ENCODE results near the gene CASK. TPM values are rescaled to one million over a fixed set of nuclear protein-coding genes. Genes with fewer than 3 reads are reported as not detected.

CASK gene
- total RNA-seq, 2 donors from 2014 or later, result 90.8 to 107 TPM

GRCh38 chrX:41667631-41668030 lies 255.7 kb downstream of the CASK start:
- no peaks in the 10 kb centered on the region for H3K36me3 ChIP-seq
- H3K4me3 ChIP-seq, result no peak overlapping the region
- no peak overlapping the region for H3K27ac ChIP-seq
- no peak for DNase-seq
- no peaks in the 10 kb centered on the region for H3K4me1 ChIP-seq
- no peaks in the 10 kb centered on the region for H3K27me3 ChIP-seq
- TF ChIP-seq CTCF (IDR thresholded peaks at IDR 0.05), result no peak
- intact Hi-C loops (cut with DNase I), result no loop called here
- no peak overlapping the region for H3K9ac ChIP-seq (ENCODE audit: low read depth in 2 of 2, low read length in 2 of 2)
- no peaks in the 10 kb centered on the region for H3K9me3 ChIP-seq

- Histone ChIP-seq H3K27ac (no peak overlapping the region), H3K9me3 (no peaks in the 10 kb centered on the region), H3K4me1 (no peaks in the 10 kb centered on the region), H3K4me3 (no peak overlapping the region), H3K9ac (ENCODE audit: low read depth in 2 of 2, low read length in 2 of 2) (no peak overlapping the region), H3K27me3 (no peaks in the 10 kb centered on the region), H3K36me3 (no peaks in the 10 kb centered on the region)
- TF ChIP-seq CTCF (IDR thresholded peaks at IDR 0.05), result no peak
- DNase-seq, result no peak
- intact Hi-C loops (cut with DNase I), result no loop called here
These were observed 257.1 kb downstream of the CASK start for GRCh38 chrX:41666251-41666650.

GRCh38 chrX:41665686-41666085 lies 257.7 kb downstream of the CASK start:
- no peaks in the 10 kb centered on the region for H3K36me3 ChIP-seq
- no peak for DNase-seq
- H3K27ac ChIP-seq, result no peak overlapping the region
- intact Hi-C loops (cut with DNase I), result no loop called here
- no peak overlapping the region for H3K9ac ChIP-seq (ENCODE audit: low read depth in 2 of 2, low read length in 2 of 2)
- TF ChIP-seq CTCF (IDR thresholded peaks at IDR 0.05), result no peak
- no peak overlapping the region for H3K4me3 ChIP-seq
- H3K4me1 ChIP-seq, result no peaks in the 10 kb centered on the region
- no peaks in the 10 kb centered on the region for H3K27me3 ChIP-seq
- H3K9me3 ChIP-seq, result no peaks in the 10 kb centered on the region

- H3K36me3 ChIP-seq, result no peaks in the 10 kb centered on the region
- intact Hi-C loops (cut with DNase I), result no loop called here
- no peaks in the 10 kb centered on the region for H3K9me3 ChIP-seq
- H3K4me1 ChIP-seq, result no peaks in the 10 kb centered on the region
- no peaks in the 10 kb centered on the region for H3K27me3 ChIP-seq
- H3K9ac ChIP-seq (ENCODE audit: low read depth in 2 of 2, low read length in 2 of 2), result no peak overlapping the region
- no peak for TF ChIP-seq CTCF (IDR thresholded peaks at IDR 0.05)
- DNase-seq, result no peak
- H3K27ac ChIP-seq, result no peak overlapping the region
- no peak overlapping the region for H3K4me3 ChIP-seq
These were observed 258.4 kb downstream of the CASK start for GRCh38 chrX:41664908-41665307.

GRCh38 chrX:41664375-41664901 lies 258.9 kb downstream of the CASK start:
- Histone ChIP-seq H3K36me3 (no peaks in the 10 kb centered on the region), H3K9me3 (no peaks in the 10 kb centered on the region), H3K27me3 (no peaks in the 10 kb centered on the region), H3K4me3 (no peak overlapping the region), H3K9ac (ENCODE audit: low read depth in 2 of 2, low read length in 2 of 2) (no peak overlapping the region), H3K4me1 (no peaks in the 10 kb centered on the region), H3K27ac (no peak overlapping the region)
- no peak for TF ChIP-seq CTCF (IDR thresholded peaks at IDR 0.05)
- no peak for DNase-seq
- intact Hi-C loops (cut with DNase I), result no loop called here
